Keratinocyte (primary cell): Measurements from ENCODE around the gene MYORG.

Source experiments
- EZH2 ChIP-seq: IDR thresholded peaks from one replicate; pipeline ENCODE4 v1.6.1; 2012; ENCODE audit warnings: inconsistent platforms, mild to moderate bottlenecking, low read length, moderate library complexity
- TF ChIP-seq, protein P1 (sequence below), 3 experiments: IDR thresholded peaks in 1 of 3; conservative IDR thresholded peaks in 1 of 3; optimal IDR thresholded peaks in 1 of 3; 2 replicates in 2 of 3; 3 replicates in 1 of 3; pipeline versions ENCODE3 to v1.5.1; 2011; ENCODE audit warnings: low read length in 3 of 3, mild to moderate bottlenecking in 3 of 3, moderate library complexity in 2 of 3, control low read depth in 1 of 3, inconsistent platforms in 1 of 3; ENCODE audit not compliant: insufficient read depth in 2 of 3; ENCODE audit errors: extremely low read depth in 1 of 3

DNA sequence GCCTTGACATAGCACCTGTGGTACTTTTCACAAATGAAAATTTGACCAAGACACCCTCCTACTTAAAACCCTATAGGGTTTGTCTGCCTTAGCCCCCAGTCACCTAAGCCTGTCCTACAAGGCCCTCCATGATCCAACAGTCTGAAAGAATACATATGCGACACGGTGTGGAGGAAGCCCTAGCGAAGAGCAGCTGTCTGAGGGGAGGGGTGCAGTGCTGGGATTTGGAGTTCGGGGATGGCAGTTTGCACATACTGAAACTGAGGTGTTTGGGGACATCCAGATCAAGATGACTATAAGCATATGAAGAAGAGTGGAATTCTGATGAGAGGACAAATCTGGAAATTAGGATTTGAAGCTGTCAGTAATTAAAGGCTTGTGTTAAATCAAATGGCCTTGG lies 7.2 kb upstream of the MYORG start:
- no peak for TF ChIP-seq EZH2
- TF ChIP-seq, protein P1, sequence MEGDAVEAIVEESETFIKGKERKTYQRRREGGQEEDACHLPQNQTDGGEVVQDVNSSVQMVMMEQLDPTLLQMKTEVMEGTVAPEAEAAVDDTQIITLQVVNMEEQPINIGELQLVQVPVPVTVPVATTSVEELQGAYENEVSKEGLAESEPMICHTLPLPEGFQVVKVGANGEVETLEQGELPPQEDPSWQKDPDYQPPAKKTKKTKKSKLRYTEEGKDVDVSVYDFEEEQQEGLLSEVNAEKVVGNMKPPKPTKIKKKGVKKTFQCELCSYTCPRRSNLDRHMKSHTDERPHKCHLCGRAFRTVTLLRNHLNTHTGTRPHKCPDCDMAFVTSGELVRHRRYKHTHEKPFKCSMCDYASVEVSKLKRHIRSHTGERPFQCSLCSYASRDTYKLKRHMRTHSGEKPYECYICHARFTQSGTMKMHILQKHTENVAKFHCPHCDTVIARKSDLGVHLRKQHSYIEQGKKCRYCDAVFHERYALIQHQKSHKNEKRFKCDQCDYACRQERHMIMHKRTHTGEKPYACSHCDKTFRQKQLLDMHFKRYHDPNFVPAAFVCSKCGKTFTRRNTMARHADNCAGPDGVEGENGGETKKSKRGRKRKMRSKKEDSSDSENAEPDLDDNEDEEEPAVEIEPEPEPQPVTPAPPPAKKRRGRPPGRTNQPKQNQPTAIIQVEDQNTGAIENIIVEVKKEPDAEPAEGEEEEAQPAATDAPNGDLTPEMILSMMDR (optimal IDR thresholded peaks at IDR 0.05 in 1 of 3, IDR thresholded peaks at IDR 0.05 in 1 of 3, conservative IDR thresholded peaks at IDR 0.05 in 1 of 3; ENCODE audit: extremely low read depth in 1 of 3, insufficient read depth in 2 of 3, low read length in 3 of 3): no peak
